SH-SY5Y (cell line): ENCODE results near the gene STX12.

Experiments used
- GATA2 ChIP-seq: IDR thresholded peaks from 2 replicates; pipeline ENCODE4 v1.6.1; 2011; ENCODE audit warnings: mild to moderate bottlenecking, low read depth, low read length
- GATA3 ChIP-seq: IDR thresholded peaks from 2 replicates; pipeline ENCODE4 v1.6.1; 2011; ENCODE audit warnings: low read depth, mild to moderate bottlenecking, low read length, moderate library complexity

Gene STX12

DNA sequence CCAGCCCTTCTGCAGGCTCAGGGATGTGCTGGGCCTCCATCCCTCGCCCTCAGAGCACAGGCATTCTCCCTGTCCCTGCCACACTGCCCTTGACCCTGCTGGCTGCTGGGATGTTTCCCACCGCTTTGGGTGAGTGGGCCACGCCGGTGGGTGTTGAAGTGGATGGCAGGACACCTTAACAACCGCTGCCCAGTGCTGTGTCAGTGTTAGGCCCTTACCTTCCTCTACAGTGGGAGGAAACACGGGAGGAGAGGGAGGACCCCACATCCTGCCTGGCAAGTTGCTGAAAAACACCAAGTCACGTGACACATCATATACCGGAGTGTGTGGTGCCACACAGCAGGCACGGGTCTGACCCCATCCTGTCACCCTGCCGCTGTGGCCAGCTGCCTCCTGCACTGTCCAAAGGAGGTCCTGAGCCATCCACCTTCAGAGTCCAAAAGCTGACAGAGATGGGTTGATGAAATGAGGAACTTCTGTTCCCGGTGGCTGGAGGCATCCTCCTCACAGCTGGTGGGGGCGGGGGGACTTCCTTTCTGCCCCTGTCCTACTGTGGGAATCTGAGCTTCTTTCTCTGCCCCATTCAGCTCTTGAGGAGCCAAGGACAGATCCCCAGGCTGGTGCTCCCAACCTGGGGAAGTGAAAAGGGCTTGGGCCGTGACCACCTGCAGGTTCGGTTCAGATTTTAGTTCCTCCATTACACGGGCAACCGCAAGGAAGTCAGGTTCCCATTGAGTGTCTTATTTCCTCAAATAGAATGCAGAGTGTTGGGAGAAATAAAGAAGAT lies 96.1 kb downstream of the STX12 start:
- no peak for TF ChIP-seq GATA2
- no peak for TF ChIP-seq GATA3

DNA sequence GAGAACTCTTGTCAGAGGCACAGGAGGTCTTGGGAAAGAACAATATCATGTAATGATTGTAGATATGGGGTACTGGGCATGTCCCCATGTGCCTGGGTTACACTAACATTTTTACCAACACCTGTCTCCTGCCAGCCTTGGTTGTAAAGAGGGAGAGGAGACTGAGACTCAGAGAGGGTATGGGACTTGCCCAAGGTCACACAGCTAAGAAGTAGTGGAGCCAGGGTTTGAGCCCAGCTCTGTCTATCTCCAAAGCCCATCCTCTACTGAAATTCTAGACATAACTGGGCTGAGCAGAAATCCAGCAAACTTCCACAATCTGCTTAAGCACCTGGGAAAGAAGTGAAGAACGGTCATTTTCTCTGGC lies 96.7 kb downstream of the STX12 start:
- TF ChIP-seq GATA3: no peak
- no peak for TF ChIP-seq GATA2

DNA sequence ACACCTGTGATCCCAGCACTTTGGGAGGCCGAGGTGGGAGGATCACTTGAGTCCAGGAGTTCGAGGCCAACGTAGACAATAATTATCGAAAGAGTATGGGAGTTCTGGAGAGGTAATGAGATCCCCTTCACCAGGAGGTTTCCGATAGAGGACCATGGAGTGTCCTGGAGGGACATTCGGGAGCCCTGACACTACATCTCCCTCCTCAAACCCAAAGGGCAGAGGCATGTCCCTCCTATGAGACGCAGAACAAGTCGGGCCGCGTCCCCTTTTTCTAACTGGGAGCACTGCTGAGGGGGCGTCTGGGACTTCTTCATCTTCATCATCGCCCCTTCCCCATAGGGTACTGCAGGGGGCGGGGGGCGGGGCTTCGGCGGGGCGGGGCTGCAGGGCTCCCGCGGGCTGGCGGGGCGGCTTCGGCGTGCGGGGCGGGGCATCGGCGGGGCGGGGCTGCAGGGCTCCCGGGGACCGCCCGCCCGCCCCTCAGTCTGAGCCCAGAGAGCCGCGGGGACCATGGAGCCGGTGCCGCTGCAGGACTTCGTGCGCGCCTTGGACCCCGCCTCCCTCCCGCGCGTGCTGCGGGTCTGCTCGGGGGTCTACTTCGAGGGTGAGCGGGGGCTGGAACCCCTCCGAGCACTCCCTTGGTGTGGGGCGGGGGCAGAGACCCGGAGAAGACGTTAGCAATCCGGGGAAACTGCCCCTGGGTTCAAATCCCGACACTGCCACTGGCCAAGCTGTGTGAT lies 99.2 kb downstream of the STX12 start, which contains the start of gene THEMIS2:
TSS of gene THEMIS2 (plus strand) at position 486 of the 743 bp plus-strand sequence. CDS start at position 514, 28 bp downstream.
- TF ChIP-seq GATA3: no peak
- no peak for TF ChIP-seq GATA2

DNA sequence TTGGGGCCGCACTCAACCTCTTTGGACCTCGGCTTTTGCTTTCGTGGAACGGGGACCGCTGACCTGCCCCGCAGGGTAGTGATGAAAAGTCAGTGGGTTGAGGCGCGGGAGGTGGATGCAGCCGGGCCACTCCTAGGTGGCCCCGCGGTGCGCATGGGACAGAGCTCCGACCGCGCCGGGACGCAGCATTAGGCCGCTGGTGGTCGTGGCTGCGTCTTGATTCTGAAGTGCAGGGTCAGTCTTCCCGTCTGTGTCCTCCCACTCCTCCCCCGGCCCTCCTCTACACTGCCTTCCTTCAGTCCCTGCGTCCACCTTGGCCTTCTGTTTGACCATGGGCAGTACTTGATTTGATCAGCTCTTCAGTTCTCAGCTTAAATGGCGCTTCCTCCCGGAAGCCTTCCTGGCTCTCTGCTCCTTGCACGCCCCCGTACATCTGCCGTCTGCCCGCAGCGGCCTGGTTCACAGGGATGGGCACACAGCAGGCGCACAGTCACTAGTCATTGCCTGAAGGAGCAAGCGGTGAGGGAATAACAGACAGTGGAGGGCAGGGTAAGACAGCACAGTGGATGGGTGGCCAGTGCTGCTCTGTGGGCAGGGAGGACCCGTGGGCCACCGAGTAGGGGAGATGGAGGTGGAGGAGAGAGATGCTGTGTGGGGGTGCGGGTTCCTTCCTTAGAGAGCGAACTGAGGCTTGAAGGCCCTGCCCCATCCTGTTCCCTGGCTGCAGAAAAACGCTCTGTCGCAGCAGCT lies 100.0 kb downstream of the STX12 start:
- no peak for TF ChIP-seq GATA3
- no peak for TF ChIP-seq GATA2

DNA sequence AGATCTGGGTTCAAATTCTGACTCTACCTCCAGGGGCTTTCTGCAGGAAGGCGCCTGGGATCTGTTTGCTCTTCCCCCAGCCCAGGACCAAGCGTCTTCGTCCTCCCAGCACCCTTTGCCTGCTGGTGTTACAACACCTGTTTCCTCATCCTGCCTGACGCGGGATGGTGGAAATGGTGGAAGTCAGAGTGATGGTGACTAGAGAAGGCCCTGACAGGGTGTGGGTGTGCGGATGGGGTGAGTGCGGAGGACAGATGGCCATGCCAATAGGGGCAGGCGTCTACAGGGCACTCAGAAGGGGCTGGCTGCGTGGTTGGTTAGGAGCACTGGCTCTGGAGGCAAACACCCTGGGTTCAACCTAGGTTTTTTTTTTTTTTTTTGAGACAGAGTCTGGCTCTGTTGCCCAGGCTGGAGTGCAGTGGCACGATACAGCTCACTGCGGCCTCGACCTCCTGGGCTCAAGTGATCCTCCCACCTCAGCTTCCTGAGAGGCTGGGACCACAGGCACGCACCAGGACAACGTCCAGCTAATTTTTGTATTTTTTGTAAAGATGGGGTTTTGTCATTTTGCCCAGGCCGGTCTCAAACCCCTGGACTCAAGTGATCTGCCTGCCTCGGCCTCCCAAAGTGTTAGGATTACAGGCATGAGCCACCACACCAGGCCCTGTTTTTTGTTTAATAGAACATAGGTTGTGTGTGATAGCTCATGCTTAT lies 100.8 kb downstream of the STX12 start:
- no peak for TF ChIP-seq GATA2
- TF ChIP-seq GATA3: no peak
